Measurements from ENCODE around the gene DNM3.

DNM3 gene

GRCh38 chr1:172168597-172168872, 327.2 kb downstream of the DNM3 start:
- H3K36me3 ChIP-seq = no peaks in the 10 kb centered on the region
- H3K4me1 ChIP-seq = no peaks in the 10 kb centered on the region
- no peaks in the 10 kb centered on the region for H3K9me3 ChIP-seq
- TF ChIP-seq Cebpa-rat (IDR thresholded peaks at IDR 0.05) = no peak
- no peak overlapping the region for H3K4me3 ChIP-seq
- no peaks in the 10 kb centered on the region for H3K27me3 ChIP-seq
- H4K20me1 ChIP-seq = no peaks in the 10 kb centered on the region
- no peak overlapping the region for H3K9ac ChIP-seq
- H3K27ac ChIP-seq = no peak overlapping the region
- H3K4me2 ChIP-seq = no peak overlapping the region

DNA sequence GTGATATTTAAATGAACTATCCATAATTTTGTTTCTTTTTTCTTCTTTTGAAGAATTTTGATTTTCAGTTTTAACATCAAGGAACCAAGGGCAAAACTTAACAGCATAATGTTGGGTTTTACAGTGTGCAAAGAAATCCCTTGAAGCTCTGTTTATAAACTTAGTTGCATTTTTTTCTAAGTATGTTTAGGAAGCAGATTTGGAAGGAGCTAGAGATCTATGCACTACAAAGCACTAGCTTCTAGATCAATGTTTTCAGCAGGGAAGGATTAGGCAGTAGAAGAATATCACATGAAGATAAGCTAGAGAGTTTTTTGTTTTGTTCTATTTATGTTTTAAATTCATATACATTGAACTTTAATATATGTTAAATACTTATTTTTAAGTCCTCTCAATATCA, 328.5 kb downstream of the DNM3 start:
- Histone ChIP-seq H3K27me3 (no peaks in the 10 kb centered on the region), H3K4me2 (no peak overlapping the region), H3K9ac (no peak overlapping the region), H3K4me1 (no peaks in the 10 kb centered on the region), H3K4me3 (no peak overlapping the region), H3K27ac (no peak overlapping the region), H3K9me3 (no peaks in the 10 kb centered on the region), H4K20me1 (no peaks in the 10 kb centered on the region), H3K36me3 (no peaks in the 10 kb centered on the region)
- TF ChIP-seq Cebpa-rat (IDR thresholded peaks at IDR 0.05) = no peak

GRCh38 chr1:172172352-172172831, 331.1 kb downstream of the DNM3 start:
- Histone ChIP-seq H4K20me1 (no peaks in the 10 kb centered on the region), H3K27ac (no peak overlapping the region), H3K36me3 (no peaks in the 10 kb centered on the region), H3K4me3 (no peak overlapping the region), H3K27me3 (no peaks in the 10 kb centered on the region), H3K4me2 (no peak overlapping the region), H3K9me3 (no peaks in the 10 kb centered on the region), H3K9ac (no peak overlapping the region), H3K4me1 (no peaks in the 10 kb centered on the region)
- no peak for TF ChIP-seq Cebpa-rat (IDR thresholded peaks at IDR 0.05)

- peaks cover 7% of the 10 kb centered on the region for H3K4me1 ChIP-seq
- no peak overlapping the region for H3K9ac ChIP-seq
- no peaks in the 10 kb centered on the region for H3K9me3 ChIP-seq
- TF ChIP-seq Cebpa-rat (IDR thresholded peaks at IDR 0.05) = no peak
- no peaks in the 10 kb centered on the region for H4K20me1 ChIP-seq
- no peak overlapping the region for H3K4me2 ChIP-seq
- no peaks in the 10 kb centered on the region for H3K27me3 ChIP-seq
- no peak overlapping the region for H3K27ac ChIP-seq
- H3K36me3 ChIP-seq = no peaks in the 10 kb centered on the region
- no peak overlapping the region for H3K4me3 ChIP-seq
Measured at GRCh38 chr1:172176206-172176605, 334.9 kb downstream of the DNM3 start.

DNA sequence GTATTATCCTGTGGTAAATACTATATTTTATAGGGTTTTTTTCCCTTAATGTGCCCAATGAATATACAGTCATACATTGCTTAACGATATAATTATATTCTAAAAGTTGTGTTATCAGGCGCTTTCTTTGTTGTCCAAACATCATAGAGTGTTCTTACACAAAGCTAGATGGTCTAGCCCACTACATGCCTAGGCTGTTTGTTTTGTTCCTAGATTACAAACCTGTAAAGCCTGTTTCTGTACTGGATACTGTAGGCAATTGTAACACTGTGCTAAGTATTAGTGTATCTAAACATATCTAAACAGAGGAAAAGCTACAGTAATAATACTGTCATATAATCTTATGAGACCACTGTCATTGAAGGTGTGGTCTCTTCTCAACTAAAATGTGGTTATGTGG, 336.6 kb downstream of the DNM3 start:
- Histone ChIP-seq H3K4me3 (no peak overlapping the region), H3K4me2 (no peak overlapping the region), H3K27ac (no peak overlapping the region), H4K20me1 (no peaks in the 10 kb centered on the region), H3K36me3 (no peaks in the 10 kb centered on the region), H3K9ac (no peak overlapping the region), H3K9me3 (no peaks in the 10 kb centered on the region), H3K27me3 (no peaks in the 10 kb centered on the region), H3K4me1 (peaks cover 21% of the 10 kb centered on the region)
- no peak for TF ChIP-seq Cebpa-rat (IDR thresholded peaks at IDR 0.05)

GRCh38 chr1:172178886-172179285, 337.6 kb downstream of the DNM3 start:
- Histone ChIP-seq H3K36me3 (no peaks in the 10 kb centered on the region), H4K20me1 (no peaks in the 10 kb centered on the region), H3K4me2 (no peak overlapping the region), H3K27me3 (no peaks in the 10 kb centered on the region), H3K27ac (no peak overlapping the region), H3K4me3 (no peak overlapping the region), H3K9me3 (no peaks in the 10 kb centered on the region), H3K4me1 (peaks cover 21% of the 10 kb centered on the region), H3K9ac (no peak overlapping the region)
- TF ChIP-seq Cebpa-rat (IDR thresholded peaks at IDR 0.05) = no peak

DNA sequence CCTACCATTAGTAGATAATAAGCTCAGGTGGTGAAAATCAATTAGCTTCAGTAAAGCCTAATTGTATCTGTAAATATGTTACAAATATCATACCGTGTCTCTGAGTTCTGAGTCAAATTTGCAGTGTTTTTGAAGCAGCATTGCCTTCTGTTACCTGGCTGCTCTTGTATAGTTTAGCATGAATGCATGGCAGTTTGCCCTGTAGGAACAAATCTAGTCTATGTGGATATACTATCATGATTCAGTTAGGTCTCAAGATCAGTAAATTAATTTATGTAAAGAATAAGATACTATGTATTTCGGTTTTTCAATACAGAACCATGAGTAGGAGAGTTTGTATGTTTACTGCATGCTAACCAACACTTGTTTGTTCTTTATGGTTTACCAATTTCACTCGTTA, 338.6 kb downstream of the DNM3 start:
- Histone ChIP-seq H4K20me1 (no peaks in the 10 kb centered on the region), H3K27ac (no peak overlapping the region), H3K4me1 (peaks cover 24% of the 10 kb centered on the region), H3K9ac (no peak overlapping the region), H3K9me3 (no peaks in the 10 kb centered on the region), H3K36me3 (no peaks in the 10 kb centered on the region), H3K27me3 (no peaks in the 10 kb centered on the region), H3K4me3 (no peak overlapping the region), H3K4me2 (no peak overlapping the region)
- no peak for TF ChIP-seq Cebpa-rat (IDR thresholded peaks at IDR 0.05)

DNA sequence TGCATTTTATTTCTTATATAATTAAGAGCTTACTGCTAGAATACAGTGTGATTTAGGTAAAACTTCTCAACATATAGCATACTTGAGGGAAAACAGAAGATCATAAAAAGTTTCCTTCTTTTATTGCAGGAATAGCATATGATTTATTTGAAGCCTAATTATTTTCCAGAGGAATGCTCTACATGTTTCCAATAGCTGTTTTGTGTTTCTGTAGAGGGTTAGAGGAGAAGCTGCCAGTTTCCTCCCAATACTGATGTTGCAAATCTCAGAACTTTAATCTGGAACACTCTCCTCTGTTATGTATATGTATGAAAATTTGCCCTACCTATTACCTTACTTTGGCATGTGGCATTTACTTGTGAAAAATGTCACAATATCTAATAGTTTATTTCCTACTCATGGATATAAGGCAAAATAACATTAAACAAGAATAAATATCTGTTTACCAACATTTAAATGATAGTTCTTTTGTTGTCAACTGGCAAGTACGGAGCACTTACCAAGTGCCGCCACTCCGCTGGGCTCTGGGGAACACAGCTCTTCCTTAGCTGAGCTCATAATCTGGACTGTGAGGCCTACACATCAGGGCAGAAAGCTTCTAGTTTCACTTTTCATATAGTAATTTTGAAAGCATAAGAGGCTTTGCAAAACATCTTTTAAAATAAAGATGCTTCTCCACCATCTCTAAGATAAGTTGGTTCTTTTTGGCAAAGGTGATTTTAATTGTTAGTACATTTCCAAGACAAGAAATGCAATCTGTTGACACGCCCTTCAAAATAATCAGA, 339.4 kb downstream of the DNM3 start:
- Histone ChIP-seq H3K36me3 (no peaks in the 10 kb centered on the region), H3K9me3 (no peaks in the 10 kb centered on the region), H4K20me1 (no peaks in the 10 kb centered on the region), H3K4me1 (peaks cover 32% of the 10 kb centered on the region), H3K4me3 (no peak overlapping the region), H3K27me3 (no peaks in the 10 kb centered on the region), H3K9ac (0 out of 2 replicates have a peak overlapping the region, but pooled peaks have one; percentile 18), H3K27ac (peak overlapping the region; percentile 35; the same call in 1 of the 2 replicates), H3K4me2 (peak overlapping the region; percentile 47)
- no peak for TF ChIP-seq Cebpa-rat (IDR thresholded peaks at IDR 0.05)

DNA sequence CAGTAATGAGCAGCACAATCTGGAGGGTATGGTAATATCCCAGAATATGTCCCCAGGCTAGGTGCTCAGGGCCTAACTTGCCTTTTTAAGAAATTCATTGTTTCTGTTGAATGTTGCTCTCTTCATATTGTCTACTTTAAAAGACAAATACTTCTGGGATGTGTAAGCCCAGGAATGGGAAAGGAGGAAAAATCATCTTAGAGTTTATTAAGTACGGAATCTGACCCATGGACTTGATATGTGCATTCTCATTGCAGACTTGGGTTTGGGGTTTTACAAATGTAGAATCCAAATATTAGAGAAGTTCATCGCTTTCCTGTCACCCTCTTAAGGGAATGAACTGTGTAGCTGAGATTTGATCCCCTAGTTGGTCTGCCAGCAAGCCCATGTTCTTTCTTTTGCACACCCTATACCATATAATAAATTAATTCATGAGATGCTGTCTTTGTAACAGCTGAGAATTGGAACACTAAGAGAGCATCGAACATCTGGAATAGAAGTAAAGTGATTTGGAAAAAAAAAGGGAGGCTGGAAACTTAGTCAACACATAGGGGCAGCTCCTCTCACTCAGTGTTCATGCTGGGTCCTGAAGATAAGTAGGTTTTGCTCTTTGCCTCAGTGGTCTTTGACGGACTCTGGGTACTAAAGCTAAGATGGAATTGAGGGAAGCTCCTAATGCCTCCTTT, 343.4 kb downstream of the DNM3 start:
- no peak for TF ChIP-seq Cebpa-rat (IDR thresholded peaks at IDR 0.05)
- Histone ChIP-seq H3K27ac (no peak overlapping the region), H3K4me2 (peak overlapping the region; percentile 54), H4K20me1 (no peaks in the 10 kb centered on the region), H3K4me1 (peaks cover 46% of the 10 kb centered on the region), H3K27me3 (no peaks in the 10 kb centered on the region), H3K9me3 (no peaks in the 10 kb centered on the region), H3K36me3 (no peaks in the 10 kb centered on the region), H3K4me3 (no peak overlapping the region), H3K9ac (no peak overlapping the region)

DNA sequence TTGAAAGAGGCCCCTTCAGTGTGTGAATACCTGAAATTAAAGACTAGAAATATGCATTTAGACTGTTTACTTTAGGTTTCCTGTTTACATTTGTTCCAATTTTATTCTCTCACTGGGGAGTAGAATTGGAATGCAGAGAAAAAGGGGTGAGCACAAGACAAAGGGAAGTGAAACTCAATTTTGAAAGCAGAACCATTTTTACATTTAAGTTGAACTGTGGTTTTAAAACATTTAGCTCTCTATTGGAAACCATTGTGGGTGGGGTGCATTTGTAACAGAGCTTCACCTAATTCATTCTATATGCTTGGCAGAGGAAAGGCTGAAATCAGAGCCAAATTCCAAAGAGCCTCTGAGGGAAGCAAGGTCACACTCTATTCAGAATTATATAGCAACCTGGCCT, 343.9 kb downstream of the DNM3 start:
- H3K27me3 ChIP-seq = no peaks in the 10 kb centered on the region
- no peaks in the 10 kb centered on the region for H3K36me3 ChIP-seq
- H3K4me1 ChIP-seq = peaks cover 46% of the 10 kb centered on the region
- peak overlapping the region; percentile 54 for H3K4me2 ChIP-seq
- no peak overlapping the region for H3K4me3 ChIP-seq
- TF ChIP-seq Cebpa-rat (IDR thresholded peaks at IDR 0.05) = no peak
- no peaks in the 10 kb centered on the region for H3K9me3 ChIP-seq
- H3K27ac ChIP-seq = no peak overlapping the region
- H3K9ac ChIP-seq = no peak overlapping the region
- H4K20me1 ChIP-seq = no peaks in the 10 kb centered on the region

Data from BLaER1 (cell line).